ENCODE data around the gene PDE4D. TPM values are rescaled to one million over a fixed set of nuclear protein-coding genes. Genes with fewer than 3 reads are reported as not detected.

PDE4D gene
- total and polyA plus RNA-seq, 10 of the 15 experiments (the other 5 are each of a cell fraction or from before 2014, with no cell fraction given) = 0.87 to 4.1 (median 2.2) TPM

GRCh38 chr5:59086024-59086423 lies 807.5 kb downstream of the PDE4D start:
- ChIA-PET RAD21 (ENCODE audit: unreplicated experiment) (no interaction called here), CTCF (interaction anchor here (1.0 to 1.2 kb wide), 2 partner anchors 9 to 88 kb away, joined by 3 to 5 read pairs; no protein-coding TSS in a partner anchor), POLR2A (no interaction called here), SMC1A (ENCODE audit: uncharacterized antibody, unreplicated experiment) (interaction anchor here (1.0 kb wide), 1 partner anchor 87 kb away, joined by 3 read pairs; no protein-coding TSS in a partner anchor)
- Histone ChIP-seq H3K79me2 (ENCODE audit: control insufficient read depth, insufficient read depth, low read length) (no peaks in the 10 kb centered on the region), H3K36me3 (ENCODE audit: control insufficient read depth in 2 of 2, insufficient read depth in 2 of 2, low read length in 1 of 2) (no peaks in the 10 kb centered on the region), H3K4me1 (ENCODE audit: control insufficient read depth, insufficient read depth, low read length) (no peaks in the 10 kb centered on the region), H4K20me1 (ENCODE audit: control insufficient read depth, insufficient read depth) (no peaks in the 10 kb centered on the region), H2AFZ (ENCODE audit: control insufficient read depth, low read depth, low read length) (no peak overlapping the region), H3K27ac (ENCODE audit: control insufficient read depth, insufficient read depth) (no peak overlapping the region), H3K4me2 (ENCODE audit: control insufficient read depth, insufficient read depth) (no peak overlapping the region), H3K27me3 (replicated peaks in 1 of 2; ENCODE audit: control insufficient read depth in 2 of 2, insufficient read depth in 2 of 2, low read length in 1 of 2) (no peaks in the 10 kb centered on the region), H3K9ac (ENCODE audit: control insufficient read depth, insufficient read depth, low read length) (no peak overlapping the region), H3K9me3 (replicated peaks; ENCODE audit: control insufficient read depth, insufficient read depth, low read length) (no peaks in the 10 kb centered on the region), H3K4me3 (no peak overlapping the region)
- in situ Hi-C loops (cut with MboI) = no loop called here
- no peak for FAIRE-seq
- TF ChIP-seq HDAC6 (IDR thresholded peaks at IDR 0.05; ENCODE audit: unreplicated experiment) = no peak
- no TSS peak for BruUV-seq (replicated peaks)
- intact Hi-C loops (cut with micrococcal nuclease; ENCODE audit: unreplicated experiment) = no loop called here
- DNase-seq (ENCODE audit: low read depth, low spot score) = no peak
- WGBS (ENCODE audit: insufficient coverage, insufficient replicate concordance, low lambda C conversion rate, missing lambda C conversion rate) = 0% methylated on average over 1 of the region's 1 CpG
- no peak for ATAC-seq

- BruUV-seq (replicated peaks) = no TSS peak
- DNase-seq (ENCODE audit: low read depth, low spot score) (no peak), FAIRE-seq (no peak), ATAC-seq (no peak)
- 100% methylated on average over 1 of the region's 1 CpG for WGBS (ENCODE audit: insufficient coverage, insufficient replicate concordance, low lambda C conversion rate, missing lambda C conversion rate)
- H4K20me1 ChIP-seq (ENCODE audit: control insufficient read depth, insufficient read depth) = no peaks in the 10 kb centered on the region
- H3K4me1 ChIP-seq (ENCODE audit: control insufficient read depth, insufficient read depth, low read length) = no peaks in the 10 kb centered on the region
- in situ Hi-C loops (cut with MboI) = no loop called here
- intact Hi-C loops (cut with micrococcal nuclease; ENCODE audit: unreplicated experiment) = no loop called here
- no peaks in the 10 kb centered on the region for H3K36me3 ChIP-seq (ENCODE audit: control insufficient read depth in 2 of 2, insufficient read depth in 2 of 2, low read length in 1 of 2)
- ChIA-PET RAD21 (ENCODE audit: unreplicated experiment) (no interaction called here), SMC1A (ENCODE audit: uncharacterized antibody, unreplicated experiment) (no interaction called here), CTCF (no interaction called here), POLR2A (no interaction called here)
- no peak overlapping the region for H3K9ac ChIP-seq (ENCODE audit: control insufficient read depth, insufficient read depth, low read length)
- no peak overlapping the region for H3K27ac ChIP-seq (ENCODE audit: control insufficient read depth, insufficient read depth)
- H3K9me3 ChIP-seq (replicated peaks; ENCODE audit: control insufficient read depth, insufficient read depth, low read length) = no peaks in the 10 kb centered on the region
- no peak overlapping the region for H3K4me2 ChIP-seq (ENCODE audit: control insufficient read depth, insufficient read depth)
- no peaks in the 10 kb centered on the region for H3K79me2 ChIP-seq (ENCODE audit: control insufficient read depth, insufficient read depth, low read length)
- H3K27me3 ChIP-seq (replicated peaks in 1 of 2; ENCODE audit: control insufficient read depth in 2 of 2, insufficient read depth in 2 of 2, low read length in 1 of 2) = no peaks in the 10 kb centered on the region
- no peak overlapping the region for H2AFZ ChIP-seq (ENCODE audit: control insufficient read depth, low read depth, low read length)
- H3K4me3 ChIP-seq = no peak overlapping the region
- TF ChIP-seq TARDBP (IDR thresholded peaks at IDR 0.05; ENCODE audit: borderline replicate concordance) = no peak
- no peak for TF ChIP-seq ZBTB4 (CRISPR knock-in tag; IDR thresholded peaks at IDR 0.05)
- no peak for TF ChIP-seq USF1 (IDR thresholded peaks at IDR 0.05; ENCODE audit: borderline replicate concordance, extremely low read length, insufficient read depth, low read depth, low read length)
- TF ChIP-seq STAT3 (IDR thresholded peaks at IDR 0.05; ENCODE audit: low read depth, low read length) = no peak
- no peak for TF ChIP-seq BCLAF1 (IDR thresholded peaks at IDR 0.05)
- TF ChIP-seq ELK1 (IDR thresholded peaks at IDR 0.05; ENCODE audit: low read depth, low read length) = no peak
These were observed 811.8 kb downstream of the PDE4D start for GRCh38 chr5:59081693-59082092.

Measured in GM12878 (cell line).